ENCODE data around the gene SPACA9.

Gene SPACA9

GRCh38 chr9:132878695-132879456 is at the start of gene SPACA9:
Gene SPACA9, plus strand, starts transcription at chr9:132878898. Its CDS starts 5,050 bp downstream, at chr9:132883948.
- DNase-seq (ENCODE audit: low read depth): no peak

DNA sequence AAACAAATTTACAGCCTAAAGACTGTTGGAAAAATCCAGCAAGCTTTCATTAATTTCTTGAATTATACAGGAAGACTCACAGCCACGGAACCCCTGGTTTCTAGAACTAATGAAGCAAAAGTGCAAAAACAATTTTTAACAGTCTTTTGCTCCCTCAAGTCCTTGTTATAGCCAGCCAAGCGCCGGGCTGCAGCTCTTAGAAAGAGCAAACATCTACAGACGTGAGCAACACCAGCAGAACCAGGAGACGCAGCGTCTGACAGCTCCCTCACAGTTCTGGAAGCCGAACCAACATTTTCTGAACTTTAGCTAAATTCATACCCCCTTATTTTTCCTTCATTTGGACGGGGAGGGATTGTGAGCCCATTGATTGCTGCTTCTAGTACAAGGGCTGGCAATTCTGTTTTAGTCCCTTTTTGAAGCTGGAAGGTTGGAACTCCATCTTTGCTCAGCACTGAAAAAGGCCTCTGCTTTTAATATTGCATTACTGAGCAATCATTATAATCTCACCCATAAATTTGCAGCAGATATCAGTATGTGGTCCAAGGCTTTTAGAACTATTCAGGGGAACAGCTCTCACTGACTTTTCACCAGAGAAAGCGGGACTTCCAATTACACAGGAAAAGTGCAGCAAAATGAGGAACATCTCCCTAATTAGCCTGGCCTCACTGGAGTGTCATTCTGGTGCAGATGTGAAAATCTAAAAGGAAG is 46.4 kb upstream of the SPACA9 start:
- no peak for DNase-seq (ENCODE audit: low read depth)

DNA sequence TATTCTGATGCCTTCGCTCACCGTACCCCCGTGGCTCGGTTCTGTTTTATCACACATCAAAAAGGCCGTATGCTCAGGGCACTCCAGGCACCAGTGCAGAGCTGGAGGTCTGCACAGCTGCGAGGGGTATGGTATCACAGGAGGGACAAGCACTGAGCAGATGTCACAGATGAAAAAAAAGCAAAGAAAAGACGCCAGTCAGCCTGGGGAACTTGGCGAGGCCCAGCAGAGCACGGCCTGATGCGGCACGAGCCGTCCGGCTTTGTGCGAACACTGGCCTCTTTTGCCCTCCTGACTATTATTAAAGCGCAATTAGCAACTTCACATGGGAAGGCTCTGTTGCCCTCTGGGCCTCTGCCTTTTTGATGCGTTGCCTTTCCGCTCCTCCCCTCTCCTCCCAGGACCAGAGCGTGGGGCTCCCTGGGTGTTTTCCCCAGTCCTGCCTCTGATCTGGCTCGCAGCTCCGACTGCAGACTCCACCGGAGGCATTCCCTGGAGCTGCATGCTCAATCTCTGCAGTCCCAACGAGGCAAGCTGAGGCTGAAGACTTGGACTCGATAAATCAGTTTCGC is 45.1 kb upstream of the SPACA9 start:
- no peak for DNase-seq (ENCODE audit: low read depth)

- no peak for DNase-seq (ENCODE audit: low read depth)
These were observed 44.4 kb upstream of the SPACA9 start for GRCh38 chr9:132834343-132834742.

GRCh38 chr9:132837501-132838286 is 41.0 kb upstream of the SPACA9 start:
- DNase-seq (ENCODE audit: low read depth): no peak

DNA sequence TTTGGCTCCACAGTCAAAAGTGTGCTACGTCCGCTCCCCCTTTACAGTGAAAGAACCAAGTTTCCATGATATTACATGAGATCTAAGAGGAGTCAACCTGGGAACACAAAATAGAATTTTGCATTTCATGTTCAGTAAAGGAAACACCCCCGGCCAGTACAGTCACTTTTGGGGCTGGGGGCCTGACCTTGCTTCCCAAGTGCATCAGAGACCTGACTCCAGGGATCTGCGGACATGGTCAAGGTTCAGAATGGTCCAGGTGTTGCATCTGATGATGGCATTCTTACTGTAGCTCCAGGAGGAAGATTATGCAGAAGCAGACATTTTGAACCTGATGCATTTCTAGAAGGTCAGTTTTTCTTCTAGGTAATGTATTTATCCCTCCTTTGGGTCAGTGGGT is 40.4 kb upstream of the SPACA9 start:
- DNase-seq (ENCODE audit: low read depth): no peak

GRCh38 chr9:132840980-132841379 is 37.7 kb upstream of the SPACA9 start:
- DNase-seq (ENCODE audit: low read depth): no peak

DNA sequence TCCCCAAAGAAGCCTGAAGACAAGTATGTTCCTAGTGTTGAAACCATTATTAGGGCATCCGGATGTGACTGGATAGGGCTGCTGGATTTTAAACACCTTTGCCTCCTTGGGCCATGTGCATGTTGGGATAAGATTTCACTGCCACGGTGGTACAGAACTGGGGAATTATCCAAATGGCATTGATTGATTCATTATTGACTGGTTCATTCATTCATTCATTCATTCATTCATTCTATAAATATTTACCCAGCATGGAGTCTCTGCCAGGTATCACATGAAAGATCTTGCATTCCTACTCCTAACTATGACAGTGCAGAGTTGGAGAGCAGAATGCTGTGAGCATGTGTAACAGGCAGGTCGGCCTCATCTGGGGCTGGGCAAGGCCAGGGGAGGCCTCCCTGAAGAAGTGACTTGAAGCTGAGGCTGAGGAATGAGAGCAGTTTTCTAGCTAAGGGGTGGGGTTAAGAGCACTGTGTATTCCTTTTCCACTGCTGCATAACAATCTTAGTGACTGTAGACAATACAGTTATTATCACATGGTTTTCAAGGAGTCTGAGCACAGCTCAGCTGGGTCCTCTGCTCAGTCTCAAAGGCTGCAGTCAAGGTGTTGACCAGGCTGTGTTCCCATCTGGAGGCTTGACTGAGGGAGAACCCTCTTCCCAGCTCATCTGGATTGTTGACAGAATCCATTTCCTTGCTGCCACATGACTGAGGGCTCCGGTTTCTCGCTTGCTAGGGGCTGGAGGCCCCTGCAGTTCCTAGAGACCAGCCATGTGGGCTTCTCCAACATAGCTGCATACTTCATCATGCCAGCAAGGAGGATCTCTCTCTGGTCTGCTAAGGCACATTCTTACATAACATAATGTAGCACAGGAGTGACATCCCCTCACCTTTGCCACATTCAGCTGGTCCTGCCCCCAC is 36.3 kb upstream of the SPACA9 start:
- DNase-seq (ENCODE audit: low read depth): no peak

DNA sequence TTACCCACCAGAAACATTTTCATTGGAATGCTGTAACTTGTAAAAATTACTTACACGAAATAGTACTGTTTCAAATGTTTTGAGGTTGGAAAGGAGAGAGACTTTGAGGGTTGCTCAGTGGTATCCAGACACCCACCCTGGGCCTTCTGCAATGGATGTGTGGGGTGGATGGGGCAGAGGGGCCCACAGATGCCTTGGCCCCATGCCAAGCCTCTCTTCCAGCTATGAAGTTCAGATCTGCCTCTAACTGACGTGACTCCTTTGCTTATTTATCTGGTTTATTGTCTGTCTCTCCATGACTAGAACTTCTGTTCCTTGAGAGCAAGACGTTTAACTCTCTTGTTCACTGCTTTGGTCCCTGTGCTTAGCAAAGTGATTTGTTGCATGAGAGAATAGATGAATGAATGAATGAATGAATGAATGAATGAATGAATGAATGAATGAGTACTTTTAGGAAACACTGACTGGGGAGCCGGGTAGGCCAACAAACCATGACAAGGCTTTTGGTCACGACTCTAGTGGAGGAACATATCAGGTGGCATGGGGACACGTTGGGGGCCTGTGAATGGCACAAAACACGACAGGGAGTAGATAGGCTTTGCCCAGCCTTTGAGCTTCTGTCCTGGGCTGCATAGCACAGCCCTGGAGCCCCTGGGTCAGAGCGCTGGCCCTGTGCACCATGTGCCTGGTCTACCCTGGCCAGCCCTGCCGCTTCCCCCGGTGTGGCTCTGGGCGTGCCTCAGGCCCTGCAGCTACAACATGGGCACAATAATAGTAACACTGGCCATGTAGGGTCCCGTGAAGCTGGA is 32.4 kb upstream of the SPACA9 start:
- no peak for DNase-seq (ENCODE audit: low read depth)

GRCh38 chr9:132846918-132847515 is 31.7 kb upstream of the SPACA9 start:
- DNase-seq (ENCODE audit: low read depth): no peak

DNA sequence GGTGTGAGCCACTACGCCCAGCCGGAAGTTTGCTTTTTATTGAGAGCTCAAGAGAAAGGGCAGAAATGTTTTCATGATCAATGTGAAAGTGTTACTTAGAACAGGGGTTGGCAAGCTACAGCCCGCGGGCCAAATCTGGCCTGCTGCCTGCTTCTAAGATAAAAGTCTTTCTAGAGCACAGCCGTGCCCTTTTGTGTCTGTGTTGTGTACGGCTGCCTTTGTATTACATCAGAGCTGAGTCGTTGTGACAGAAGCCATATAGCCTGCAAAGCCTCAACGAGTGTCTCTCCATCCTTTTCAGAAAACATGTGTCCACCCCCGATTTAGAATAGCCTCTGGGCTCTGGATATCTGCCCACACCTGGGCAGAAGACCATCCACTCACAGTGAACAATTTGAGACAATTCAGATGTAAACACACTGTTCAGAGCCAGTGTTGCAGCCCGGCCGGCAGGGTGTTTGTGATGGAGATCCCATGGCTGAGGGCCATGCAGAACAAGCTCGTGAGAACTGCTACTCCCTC is 29.5 kb upstream of the SPACA9 start:
- no peak for DNase-seq (ENCODE audit: low read depth)

DNA sequence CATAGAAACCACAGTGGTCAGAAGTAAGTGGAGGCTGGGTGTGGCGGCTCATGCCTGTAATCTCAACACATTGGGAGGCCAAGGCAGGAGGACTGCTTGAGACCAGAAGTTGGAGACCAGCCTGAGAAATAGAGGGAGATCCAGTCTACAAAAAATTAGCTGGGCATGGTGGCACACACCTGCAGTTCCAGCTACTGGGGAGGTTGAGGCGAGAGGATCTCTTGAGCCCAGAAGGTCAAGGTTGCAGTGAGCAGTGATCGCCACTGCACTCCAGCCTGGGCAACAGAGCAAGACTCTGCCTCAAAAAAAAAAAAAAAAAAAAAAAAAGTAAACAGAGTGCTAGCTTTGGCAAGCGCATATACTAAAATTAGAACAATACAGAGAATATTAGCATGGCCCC is 25.2 kb upstream of the SPACA9 start:
- DNase-seq (ENCODE audit: low read depth): no peak

- no peak for DNase-seq (ENCODE audit: low read depth)
These were observed 23.9 kb upstream of the SPACA9 start for GRCh38 chr9:132854832-132855231.

GRCh38 chr9:132855904-132856303 is 22.8 kb upstream of the SPACA9 start:
- DNase-seq (ENCODE audit: low read depth): no peak

- DNase-seq (ENCODE audit: low read depth): no peak
These were observed 21.7 kb upstream of the SPACA9 start for GRCh38 chr9:132857031-132857430.

DNA sequence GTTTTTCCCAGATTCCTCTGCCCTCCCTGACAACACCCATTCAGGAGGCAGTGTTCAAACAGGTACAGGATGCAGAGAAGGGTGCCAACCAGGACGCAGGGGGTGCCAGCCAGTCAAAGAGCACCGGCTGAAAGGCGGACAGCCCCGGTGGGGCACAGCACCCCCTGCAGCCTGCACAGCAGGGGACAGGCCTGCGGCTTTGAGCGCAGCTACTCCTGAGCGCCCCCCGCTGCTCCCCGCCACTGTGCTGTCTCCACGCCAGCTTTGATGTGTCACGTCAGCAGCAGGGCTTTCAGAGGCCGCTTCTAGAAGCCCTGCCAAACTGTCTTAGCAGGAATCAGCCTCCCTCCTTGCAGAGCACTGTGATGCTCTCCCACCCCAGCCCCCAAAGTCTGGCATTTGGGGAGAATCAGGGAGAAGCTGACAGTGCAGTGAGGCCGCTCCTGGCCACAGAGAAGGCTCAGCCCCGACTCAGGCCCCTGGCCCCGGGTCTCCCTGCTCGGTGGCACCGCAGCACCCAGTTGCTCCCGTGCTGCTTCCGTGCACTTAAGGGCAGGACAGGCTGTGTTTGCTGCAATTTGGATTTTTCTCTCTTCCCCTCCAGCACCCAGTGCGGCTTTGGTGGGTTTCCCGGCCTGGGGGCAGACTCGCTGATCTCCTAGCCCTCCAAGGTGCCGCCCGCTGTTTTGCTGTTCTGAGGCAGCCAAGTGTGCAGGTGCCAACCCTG is 20.9 kb upstream of the SPACA9 start:
- DNase-seq (ENCODE audit: low read depth): no peak

DNA sequence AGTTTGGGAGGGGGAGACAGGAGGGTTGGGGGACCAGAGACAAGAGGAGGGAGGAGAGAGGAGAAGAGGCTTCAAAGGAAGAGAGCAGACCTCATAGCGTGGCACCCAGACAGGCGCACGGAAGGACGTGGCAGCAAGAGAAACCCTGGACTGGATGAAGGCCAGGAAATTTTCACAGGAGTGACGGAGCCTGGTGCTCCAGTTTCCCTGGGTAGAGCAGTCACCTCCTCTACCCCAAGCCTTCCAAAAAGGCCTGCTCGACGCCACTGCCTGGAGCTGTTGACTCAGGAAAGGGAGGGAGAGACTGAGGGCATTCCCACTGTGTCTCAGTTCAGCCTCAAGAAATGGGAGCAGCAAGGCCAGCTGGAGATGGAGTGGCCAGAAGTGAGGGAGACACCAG is 19.9 kb upstream of the SPACA9 start:
- DNase-seq (ENCODE audit: low read depth): no peak

GRCh38 chr9:132861666-132862065 is 17.0 kb upstream of the SPACA9 start:
- DNase-seq (ENCODE audit: low read depth): no peak

GRCh38 chr9:132862533-132862932 is 16.2 kb upstream of the SPACA9 start:
- DNase-seq (ENCODE audit: low read depth): no peak
